Neural cell (in vitro differentiated cells): ENCODE measurements around the gene AMELX. TPM values are rescaled to one million over a fixed set of nuclear protein-coding genes. Genes with fewer than 3 reads are reported as not detected.

ENCODE experiments used
- H2AFZ ChIP-seq: fragments of 200-600, 300-800 bp; sonication (generic), shearing (Covaris generic); 2 replicates; pipeline ENCODE4 v1.6.0; 2014; ENCODE audit warnings: low read depth, mild to moderate bottlenecking, antibody characterized with exemption, low read length, moderate library complexity
- H3F3A ChIP-seq: fragments of 200-600 bp; shearing (Covaris generic); 2 replicates; pipeline ENCODE4 v1.6.1; 2016; ENCODE audit warnings: mild to moderate bottlenecking, moderate library complexity, mixed read lengths, antibody characterized with exemption, low read length; ENCODE audit not compliant: insufficient read depth, poor library complexity, severe bottlenecking
- H3K27ac ChIP-seq: fragments of 200-600, 300-800 bp; sonication (generic), shearing (Covaris generic); 2 replicates; pipeline ENCODE4 v1.5.1; 2014; ENCODE audit warnings: mild to moderate bottlenecking, low read length, moderate library complexity
- H3K27me3 ChIP-seq: fragments of 300-800, 200-600 bp; sonication (generic), shearing (Covaris generic); 2 replicates; pipeline ENCODE4 v1.6.0; 2014; ENCODE audit warnings: mild to moderate bottlenecking, low read depth, low read length, moderate library complexity; ENCODE audit not compliant: insufficient read depth
- H3K36me3 ChIP-seq: fragments of 300-800, 200-600 bp; sonication (generic), shearing (Covaris generic); 2 replicates; pipeline ENCODE4 v1.5.1; 2014; ENCODE audit warnings: mild to moderate bottlenecking, antibody characterized with exemption, low read length, moderate library complexity; ENCODE audit not compliant: insufficient read depth
- H3K4me2 ChIP-seq: fragments of 300-800, 200-600 bp; sonication (generic), shearing (Covaris generic); 2 replicates; pipeline ENCODE4 v1.6.0; 2014; ENCODE audit warnings: mild to moderate bottlenecking, low read length
- H3K4me3 ChIP-seq: fragments of 300-800, 200-600 bp; sonication (generic), shearing (Covaris generic); 2 replicates; pipeline ENCODE4 v1.5.1; 2014; ENCODE audit warnings: mild to moderate bottlenecking, low read length, moderate library complexity
- H3K79me2 ChIP-seq: fragments of 200-600 bp; shearing (Covaris generic); replicated peaks from 2 replicates; pipeline ENCODE4 v1.6.0; 2014; ENCODE audit warnings: mild to moderate bottlenecking, low read length, moderate library complexity; ENCODE audit not compliant: insufficient read depth
- H3K9ac ChIP-seq: fragments of 300-800, 200-600 bp; sonication (generic), shearing (Covaris generic); 2 replicates; pipeline ENCODE4 v1.6.1; 2016; ENCODE audit warnings: mild to moderate bottlenecking, low read length, mixed read lengths
- H3K9me2 ChIP-seq: fragments of 200-600 bp; shearing (Covaris generic); 2 replicates; pipeline ENCODE4 v1.6.1; 2016; ENCODE audit warnings: mild to moderate bottlenecking, low read length, mixed read lengths; ENCODE audit not compliant: insufficient read depth
- H3K9me3 ChIP-seq: fragments of 200-600, 300-800 bp; sonication (generic), shearing (Covaris generic); 2 replicates; pipeline ENCODE4 v1.6.1; 2016; ENCODE audit warnings: mild to moderate bottlenecking, mixed run types, low read length, moderate library complexity, mixed read lengths
- H4K20me1 ChIP-seq: fragments of 200-600 bp; shearing (Covaris generic); 2 replicates; pipeline ENCODE4 v1.6.1; 2016; ENCODE audit warnings: mild to moderate bottlenecking, mixed run types; ENCODE audit not compliant: insufficient read depth
- EP300 ChIP-seq: fragments of 450-650 bp; conservative IDR thresholded peaks from 2 replicates; pipeline ENCODE4 v1.6.1; 2014; ENCODE audit warnings: antibody characterized with exemption, mild to moderate bottlenecking, moderate library complexity; ENCODE audit not compliant: poor library complexity, severe bottlenecking
- EZH2 ChIP-seq: fragments of 200-600, 300-800 bp; shearing (Covaris generic), sonication (generic); IDR thresholded peaks from 2 replicates; pipeline ENCODE4 v1.6.1; 2014; ENCODE audit warnings: antibody characterized with exemption, low read length, borderline replicate concordance, mild to moderate bottlenecking; ENCODE audit not compliant: insufficient read depth, poor library complexity, severe bottlenecking
- MXI1 ChIP-seq: fragments of 450-650 bp; conservative IDR thresholded peaks from 2 replicates; pipeline ENCODE4 v1.6.1; 2014; ENCODE audit warnings: antibody characterized with exemption, mild to moderate bottlenecking; ENCODE audit not compliant: poor library complexity, severe bottlenecking
- POLR2AphosphoS5 ChIP-seq: IDR thresholded peaks from 2 replicates; pipeline ENCODE4 v1.6.1; 2012
- RAD21 ChIP-seq: fragments of 450-650 bp; conservative IDR thresholded peaks from 2 replicates; pipeline ENCODE4 v1.6.1; 2014; ENCODE audit warnings: antibody characterized with exemption, mild to moderate bottlenecking, moderate library complexity
- SMC3 ChIP-seq: fragments of 450-650 bp; conservative IDR thresholded peaks from 2 replicates; pipeline ENCODE4 v1.6.1; 2014; ENCODE audit warnings: antibody characterized with exemption, mild to moderate bottlenecking, moderate library complexity; ENCODE audit not compliant: poor library complexity
- TAF1 ChIP-seq: IDR thresholded peaks from 2 replicates; pipeline ENCODE4 v1.6.1; 2012; ENCODE audit warnings: low read depth
- polyA plus RNA-seq: library from polyadenylated mRNA; depleted of rRNA; stranded (reverse); fragments of >200 nt; gene quantifications from 2 replicates; pipeline ENCODE4 v1.2.3, GENCODE V29; 2014
- TF ChIP-seq, protein P1 (sequence below): fragments of 450-650 bp; IDR thresholded peaks from 2 replicates; pipeline ENCODE4 v1.5.1; 2014; ENCODE audit warnings: antibody characterized with exemption, mild to moderate bottlenecking, moderate library complexity; ENCODE audit not compliant: poor library complexity, severe bottlenecking
- TF ChIP-seq, protein P2 (sequence below): IDR thresholded peaks from 2 replicates; pipeline ENCODE4 v1.6.1; 2012; ENCODE audit warnings: borderline replicate concordance

AMELX gene
- polyA plus RNA-seq, 1 donor from 2014 or later = not detected

DNA sequence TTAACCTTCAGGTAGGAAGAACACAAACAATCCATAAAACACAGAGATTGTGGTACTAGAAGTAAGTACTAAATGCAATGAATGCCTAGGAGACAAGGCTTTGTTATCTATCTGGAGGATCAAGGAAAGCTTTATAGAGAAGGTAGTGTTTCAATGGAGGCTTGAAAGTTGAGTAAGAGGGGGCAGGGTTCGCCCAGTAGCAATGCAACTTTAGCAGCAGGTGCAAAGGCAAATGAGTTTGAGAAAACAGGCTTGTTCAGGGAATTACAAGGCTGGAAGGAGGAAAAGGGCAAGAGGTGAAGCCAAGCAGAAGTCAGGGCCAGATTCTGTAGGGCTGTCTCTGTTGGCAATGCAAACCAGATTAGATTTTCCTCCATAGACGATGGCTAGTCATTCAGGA lies 35.5 kb upstream of the AMELX start:
- no peaks in the 10 kb centered on the region for H3K9me2 ChIP-seq
- no peak overlapping the region for H3K4me2 ChIP-seq
- no peaks in the 10 kb centered on the region for H3K36me3 ChIP-seq
- no peak overlapping the region for H3K27ac ChIP-seq
- TF ChIP-seq, protein P1, sequence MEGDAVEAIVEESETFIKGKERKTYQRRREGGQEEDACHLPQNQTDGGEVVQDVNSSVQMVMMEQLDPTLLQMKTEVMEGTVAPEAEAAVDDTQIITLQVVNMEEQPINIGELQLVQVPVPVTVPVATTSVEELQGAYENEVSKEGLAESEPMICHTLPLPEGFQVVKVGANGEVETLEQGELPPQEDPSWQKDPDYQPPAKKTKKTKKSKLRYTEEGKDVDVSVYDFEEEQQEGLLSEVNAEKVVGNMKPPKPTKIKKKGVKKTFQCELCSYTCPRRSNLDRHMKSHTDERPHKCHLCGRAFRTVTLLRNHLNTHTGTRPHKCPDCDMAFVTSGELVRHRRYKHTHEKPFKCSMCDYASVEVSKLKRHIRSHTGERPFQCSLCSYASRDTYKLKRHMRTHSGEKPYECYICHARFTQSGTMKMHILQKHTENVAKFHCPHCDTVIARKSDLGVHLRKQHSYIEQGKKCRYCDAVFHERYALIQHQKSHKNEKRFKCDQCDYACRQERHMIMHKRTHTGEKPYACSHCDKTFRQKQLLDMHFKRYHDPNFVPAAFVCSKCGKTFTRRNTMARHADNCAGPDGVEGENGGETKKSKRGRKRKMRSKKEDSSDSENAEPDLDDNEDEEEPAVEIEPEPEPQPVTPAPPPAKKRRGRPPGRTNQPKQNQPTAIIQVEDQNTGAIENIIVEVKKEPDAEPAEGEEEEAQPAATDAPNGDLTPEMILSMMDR = no peak
- TF ChIP-seq POLR2AphosphoS5 (no peak), TAF1 (no peak), RAD21 (no peak), MXI1 (no peak), EZH2 (no peak), EP300 (no peak), SMC3 (no peak)
- TF ChIP-seq, protein P2, sequence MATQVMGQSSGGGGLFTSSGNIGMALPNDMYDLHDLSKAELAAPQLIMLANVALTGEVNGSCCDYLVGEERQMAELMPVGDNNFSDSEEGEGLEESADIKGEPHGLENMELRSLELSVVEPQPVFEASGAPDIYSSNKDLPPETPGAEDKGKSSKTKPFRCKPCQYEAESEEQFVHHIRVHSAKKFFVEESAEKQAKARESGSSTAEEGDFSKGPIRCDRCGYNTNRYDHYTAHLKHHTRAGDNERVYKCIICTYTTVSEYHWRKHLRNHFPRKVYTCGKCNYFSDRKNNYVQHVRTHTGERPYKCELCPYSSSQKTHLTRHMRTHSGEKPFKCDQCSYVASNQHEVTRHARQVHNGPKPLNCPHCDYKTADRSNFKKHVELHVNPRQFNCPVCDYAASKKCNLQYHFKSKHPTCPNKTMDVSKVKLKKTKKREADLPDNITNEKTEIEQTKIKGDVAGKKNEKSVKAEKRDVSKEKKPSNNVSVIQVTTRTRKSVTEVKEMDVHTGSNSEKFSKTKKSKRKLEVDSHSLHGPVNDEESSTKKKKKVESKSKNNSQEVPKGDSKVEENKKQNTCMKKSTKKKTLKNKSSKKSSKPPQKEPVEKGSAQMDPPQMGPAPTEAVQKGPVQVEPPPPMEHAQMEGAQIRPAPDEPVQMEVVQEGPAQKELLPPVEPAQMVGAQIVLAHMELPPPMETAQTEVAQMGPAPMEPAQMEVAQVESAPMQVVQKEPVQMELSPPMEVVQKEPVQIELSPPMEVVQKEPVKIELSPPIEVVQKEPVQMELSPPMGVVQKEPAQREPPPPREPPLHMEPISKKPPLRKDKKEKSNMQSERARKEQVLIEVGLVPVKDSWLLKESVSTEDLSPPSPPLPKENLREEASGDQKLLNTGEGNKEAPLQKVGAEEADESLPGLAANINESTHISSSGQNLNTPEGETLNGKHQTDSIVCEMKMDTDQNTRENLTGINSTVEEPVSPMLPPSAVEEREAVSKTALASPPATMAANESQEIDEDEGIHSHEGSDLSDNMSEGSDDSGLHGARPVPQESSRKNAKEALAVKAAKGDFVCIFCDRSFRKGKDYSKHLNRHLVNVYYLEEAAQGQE = no peak
- H4K20me1 ChIP-seq = no peaks in the 10 kb centered on the region
- no peaks in the 10 kb centered on the region for H3F3A ChIP-seq
- H3K27me3 ChIP-seq = no peaks in the 10 kb centered on the region
- no peak overlapping the region for H2AFZ ChIP-seq
- H3K9ac ChIP-seq = no peak overlapping the region
- H3K4me3 ChIP-seq = no peak overlapping the region
- H3K9me3 ChIP-seq = no peaks in the 10 kb centered on the region
- no peaks in the 10 kb centered on the region for H3K79me2 ChIP-seq

DNA sequence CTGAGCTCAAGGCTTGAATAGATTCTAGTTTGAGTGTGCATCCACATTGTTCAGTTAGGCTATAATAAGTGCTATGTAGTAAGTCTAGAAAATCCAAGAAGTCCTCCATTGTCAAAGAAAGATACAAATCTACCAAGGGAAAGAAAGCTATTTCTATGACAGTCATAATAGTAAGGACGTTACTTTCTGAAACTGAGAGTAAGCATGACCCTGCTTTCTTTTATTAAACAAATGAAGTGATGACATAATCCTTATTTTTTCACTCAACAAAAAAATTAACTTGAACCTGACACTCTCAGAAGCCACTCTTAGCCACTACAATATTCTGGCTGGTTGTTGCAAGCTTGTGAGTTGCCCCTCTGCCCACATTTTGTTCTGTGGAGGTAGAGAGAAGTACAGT lies 33.8 kb upstream of the AMELX start:
- TF ChIP-seq EP300 (no peak), MXI1 (no peak), POLR2AphosphoS5 (no peak), TAF1 (no peak), RAD21 (no peak), SMC3 (no peak), EZH2 (no peak)
- TF ChIP-seq, protein P2 = no peak
- TF ChIP-seq, protein P1 = no peak

More for the DNA sequence above, 33.8 kb upstream of the AMELX start:
- no peaks in the 10 kb centered on the region for H3K27me3 ChIP-seq
- no peak overlapping the region for H3K9ac ChIP-seq
- no peak overlapping the region for H3K27ac ChIP-seq
- no peaks in the 10 kb centered on the region for H3K79me2 ChIP-seq
- no peak overlapping the region for H3K4me2 ChIP-seq
- H3K9me2 ChIP-seq = no peaks in the 10 kb centered on the region
- no peak overlapping the region for H2AFZ ChIP-seq
- H3K4me3 ChIP-seq = no peak overlapping the region
- no peaks in the 10 kb centered on the region for H3K36me3 ChIP-seq
- no peaks in the 10 kb centered on the region for H3K9me3 ChIP-seq
- H3F3A ChIP-seq = no peaks in the 10 kb centered on the region
- H4K20me1 ChIP-seq = no peaks in the 10 kb centered on the region
